Measurements from ENCODE around the gene CBX8. TPM values are rescaled to one million over a fixed set of nuclear protein-coding genes. Genes with fewer than 3 reads are reported as not detected.
A peak's percentile ranks its signal among the peaks of the same experiment; 100 is the strongest.

Gene CBX8
- total RNA-seq, result 3.1 TPM in 2 replicates
- polyA plus RNA-seq, result 0.49 and 0.69 TPM in 2 replicates
- 0.28 and 0.41 TPM in 2 replicates for polyA plus RNA-seq (2011; cell fraction: cytosol; rRNA removed)
- 0.40 and 1.1 TPM in 2 replicates for polyA plus RNA-seq (2011; cell fraction: nucleus; rRNA removed)
- polyA plus RNA-seq (2012), result 1.4 and 1.8 TPM in 2 replicates
- polyA minus RNA-seq, result 0.25 and 1.1 TPM in 2 replicates
- polyA minus RNA-seq (2011; cell fraction: cytosol; rRNA and poly(A)+ RNA removed), result 2.4 TPM
- polyA minus RNA-seq (2011; cell fraction: nucleus; rRNA and poly(A)+ RNA removed), result 0.19 and 0.34 TPM in 2 replicates
- Bru-seq, nascent RNA, result percentile 39 among the genes with signal in this experiment
- percentile 33 among the genes with signal in this experiment for BruChase-seq, experiment 1, labeled RNA remaining after a 6-hour chase
- BruChase-seq, experiment 2, labeled RNA remaining after a 2-hour chase, result percentile 43 among the genes with signal in this experiment
- long read RNA-seq, transcript CBX8-201 (5 exons, 3,791 nt), result major isoform, 8 of 11 reads
- long read RNA-seq, partial matches to known transcripts, result 0 of 11 reads
- long read RNA-seq, other reads (novel, unspliced or antisense), result 3 of 11 reads

GRCh38 chr17:79796763-79797491 is at the start of gene CBX8:
Gene CBX8 (minus strand): TSS chr17:79797077. CDS start chr17:79796998, 79 bp downstream.
- Histone ChIP-seq H3K4me3 (replicated peaks in 1 of 3; ENCODE audit: insufficient read depth in 1 of 3, low read depth in 1 of 3, low read length in 3 of 3) (peak within 1 kb of the TSS; percentile 41 to 79 (median 43)), H3K4me2 (ENCODE audit: insufficient read depth, low read length) (peak within 1 kb of the TSS; percentile 68), H3K79me2 (ENCODE audit: control insufficient read depth, insufficient read depth, low read length) (no peaks in the 10 kb centered on the region), H3K9me3 (replicated peaks; ENCODE audit: control insufficient read depth, insufficient read depth, low read length) (no peaks in the 10 kb centered on the region), H3K36me3 (ENCODE audit: control insufficient read depth in 2 of 2, extremely low read depth in 1 of 2, insufficient read depth in 2 of 2, low read length in 2 of 2) (no peaks in the 10 kb centered on the region), H4K20me1 (replicated peaks; ENCODE audit: control insufficient read depth, extremely low read depth, insufficient read depth, low read length) (no peaks in the 10 kb centered on the region), H3K27ac (ENCODE audit: insufficient read depth, low read depth, low read length) (peak within 1 kb of the TSS; percentile 36), H3K9me1 (replicated peaks; ENCODE audit: control insufficient read depth, extremely low read depth, insufficient read depth, low read length) (no peaks in the 10 kb centered on the region), H3K4me1 (ENCODE audit: control insufficient read depth, extremely low read depth, insufficient read depth, low read length) (peaks cover 19% of the 10 kb centered on the region), H3K27me3 (ENCODE audit: control insufficient read depth in 2 of 2, insufficient read depth in 2 of 2, low read length in 2 of 2) (peaks cover 40 to 60% of the 10 kb centered on the region in 2 experiments), H2AFZ (ENCODE audit: low read depth, low read length) (peak within 1 kb of the TSS; percentile 74), H3K9ac (replicated peaks; ENCODE audit: extremely low read depth, insufficient read depth, low read length) (peak within 1 kb of the TSS; percentile 62)
- dilution Hi-C loops (cut with MboI; ENCODE audit: extremely low pct_ligation_motif_present, low sequenced_read_pairs), result no loop called here
- TF ChIP-seq, protein P1, sequence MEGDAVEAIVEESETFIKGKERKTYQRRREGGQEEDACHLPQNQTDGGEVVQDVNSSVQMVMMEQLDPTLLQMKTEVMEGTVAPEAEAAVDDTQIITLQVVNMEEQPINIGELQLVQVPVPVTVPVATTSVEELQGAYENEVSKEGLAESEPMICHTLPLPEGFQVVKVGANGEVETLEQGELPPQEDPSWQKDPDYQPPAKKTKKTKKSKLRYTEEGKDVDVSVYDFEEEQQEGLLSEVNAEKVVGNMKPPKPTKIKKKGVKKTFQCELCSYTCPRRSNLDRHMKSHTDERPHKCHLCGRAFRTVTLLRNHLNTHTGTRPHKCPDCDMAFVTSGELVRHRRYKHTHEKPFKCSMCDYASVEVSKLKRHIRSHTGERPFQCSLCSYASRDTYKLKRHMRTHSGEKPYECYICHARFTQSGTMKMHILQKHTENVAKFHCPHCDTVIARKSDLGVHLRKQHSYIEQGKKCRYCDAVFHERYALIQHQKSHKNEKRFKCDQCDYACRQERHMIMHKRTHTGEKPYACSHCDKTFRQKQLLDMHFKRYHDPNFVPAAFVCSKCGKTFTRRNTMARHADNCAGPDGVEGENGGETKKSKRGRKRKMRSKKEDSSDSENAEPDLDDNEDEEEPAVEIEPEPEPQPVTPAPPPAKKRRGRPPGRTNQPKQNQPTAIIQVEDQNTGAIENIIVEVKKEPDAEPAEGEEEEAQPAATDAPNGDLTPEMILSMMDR (IDR thresholded peaks at IDR 0.05; ENCODE audit: extremely low read depth in 1 of 2, insufficient read depth in 1 of 2, low read depth in 1 of 2, low read length in 2 of 2), result no peak
- TF ChIP-seq POLR2A (IDR thresholded peaks at IDR 0.05; ENCODE audit: low read depth, low read length) (peak; percentile 53), GATA2 (IDR thresholded peaks at IDR 0.05; ENCODE audit: insufficient read depth, insufficient read length, low read depth, low read length) (no peak), POLR2AphosphoS5 (IDR thresholded peaks at IDR 0.05; ENCODE audit: insufficient read depth, low read depth, low read length) (peak; percentile 18), JUN (IDR thresholded peaks at IDR 0.05; ENCODE audit: borderline replicate concordance, insufficient read depth, insufficient read length, low read depth) (no peak), MYC (IDR thresholded peaks at IDR 0.05; ENCODE audit: low read depth, low read length) (no peak), EZH2 (IDR thresholded peaks at IDR 0.05; ENCODE audit: borderline replicate concordance, low read depth, low read length, severe bottlenecking) (no peak), MAX (IDR thresholded peaks at IDR 0.05; ENCODE audit: insufficient read depth, insufficient read length) (peak; percentile 81), FOS (IDR thresholded peaks at IDR 0.05; ENCODE audit: borderline replicate concordance, insufficient read depth, low read length) (no peak)
- DNase-seq (ENCODE audit: low read depth, low spot score) (peak; percentile 99), FAIRE-seq (peak; percentile 99)
- CTCF ChIA-PET, result interaction anchor here (0.7 to 3.2 kb wide), 15 partner anchors 10 to 304 kb away, joined by 3 to 20 read pairs (median 5); partner anchors contain the start of genes CBX4 and GAA
- no TSS peak for BruUV-seq (replicated peaks)
- POLR2A ChIA-PET, result interaction anchor here (0.6 to 1.0 kb wide), 6 partner anchors 11 to 168 kb away, joined by 3 to 6 read pairs (median 4); partner anchors contain the start of gene CBX4
- intact Hi-C loops (cut with micrococcal nuclease), result loop anchor here (1.0 to 2.0 kb wide), 4 partner anchors 16 to 192 kb away; partner anchors contain the start of genes CBX2 and CBX4
